Erythroblast (primary cell): Measurements from ENCODE around the gene GGACT.

Source experiments
- GATA1 ChIP-seq: IDR thresholded peaks from 2 replicates; pipeline ENCODE4 v1.6.1; 2011; ENCODE audit warnings: low read depth, mild to moderate bottlenecking, control low read depth, low read length, moderate library complexity
- POLR2A ChIP-seq: IDR thresholded peaks from 2 replicates; pipeline ENCODE4 v1.6.1; 2011; ENCODE audit warnings: mild to moderate bottlenecking, low read length

DNA sequence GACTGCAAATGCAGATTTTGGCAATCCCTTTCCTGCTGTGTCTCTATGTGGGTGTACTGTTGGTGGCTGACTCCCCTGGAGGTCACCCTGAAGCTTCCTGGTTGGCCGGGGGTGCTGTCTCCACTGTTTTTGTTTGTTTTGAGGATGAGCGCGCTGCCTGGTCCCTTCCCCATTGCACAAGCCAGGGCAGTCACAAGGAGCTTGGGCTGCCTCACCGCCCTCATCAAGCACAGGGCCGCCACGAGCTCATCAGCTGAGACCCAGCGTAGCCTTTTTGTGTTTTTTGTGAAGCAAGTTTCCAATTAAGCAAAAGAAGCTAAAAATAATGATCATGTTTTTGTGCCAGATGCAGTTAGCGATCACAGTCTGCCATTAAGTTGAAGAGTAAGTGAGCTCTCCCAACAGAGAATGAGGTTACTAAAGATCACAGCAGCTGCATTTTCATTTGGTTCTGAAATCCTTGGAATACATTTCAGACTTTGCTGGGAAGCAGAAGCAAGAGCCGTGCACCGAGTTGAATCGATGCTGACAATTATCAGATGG lies 57.8 kb downstream of the GGACT start:
- no peak for TF ChIP-seq POLR2A
- no peak for TF ChIP-seq GATA1
